ENCODE measurements around the gene S100A14. TPM values are rescaled to one million over a fixed set of nuclear protein-coding genes. Genes with fewer than 3 reads are reported as not detected.

S100A14 gene
- total and polyA plus RNA-seq, 2 of the 13 experiments (the other 11 are each of a cell fraction or from before 2014, with no cell fraction given): 1.4 to 7.7 TPM

- TF ChIP-seq TFAP4 (IDR thresholded peaks at IDR 0.05; ENCODE audit: borderline replicate concordance, low read depth) (0 out of 2 replicates have a peak, but pooled peaks have one; percentile 40), ZNF503 (CRISPR knock-in tag; IDR thresholded peaks at IDR 0.05) (no peak), SP1 (IDR thresholded peaks at IDR 0.05) (no peak), SP1 (CRISPR knock-in tag; IDR thresholded peaks at IDR 0.05) (0 out of 2 replicates have a peak, but pooled peaks have one; percentile 13), HNF1B (CRISPR knock-in tag; IDR thresholded peaks at IDR 0.05) (peak; percentile 54; the same call in 1 of the 2 replicates), NFRKB (IDR thresholded peaks at IDR 0.05) (no peak), ZNF572 (CRISPR knock-in tag; IDR thresholded peaks at IDR 0.05) (peak; percentile 44; the same call in 1 of the 2 replicates), ZFY (CRISPR knock-in tag; IDR thresholded peaks at IDR 0.05) (peak; percentile 48), ARID4A (CRISPR knock-in tag; IDR thresholded peaks at IDR 0.05; ENCODE audit: borderline replicate concordance) (peak; percentile 24; the same call in 1 of the 2 replicates), HNF4A (CRISPR knock-in tag; IDR thresholded peaks at IDR 0.05) (no peak), ZBTB4 (CRISPR knock-in tag; IDR thresholded peaks at IDR 0.05; ENCODE audit: borderline replicate concordance) (no peak), KLF11 (CRISPR knock-in tag; IDR thresholded peaks at IDR 0.05) (0 out of 2 replicates have a peak, but pooled peaks have one; percentile 29), MAX (IDR thresholded peaks at IDR 0.05) (0 out of 2 replicates have a peak, but pooled peaks have one; percentile 22)
Measured at GRCh38 chr1:153568367-153569099, 47.6 kb downstream of the S100A14 start (continued).

All from HepG2 (cell line).